Loucy (cell line): ENCODE measurements around the gene TXLNB.

Source experiments
- EZH2phosphoT487 ChIP-seq: fragments of 200-600 bp; IDR thresholded peaks from 2 replicates; pipeline ENCODE4 v1.6.1; 2018; ENCODE audit warnings: antibody characterized with exemption, mild to moderate bottlenecking, moderate library complexity, borderline replicate concordance
- TF ChIP-seq, protein P1 (sequence below): fragments of 200-600 bp; sonication (generic); conservative IDR thresholded peaks from 2 replicates; pipeline ENCODE4 v1.5.1; 2014; ENCODE audit warnings: mild to moderate bottlenecking, antibody characterized with exemption, low read length

DNA sequence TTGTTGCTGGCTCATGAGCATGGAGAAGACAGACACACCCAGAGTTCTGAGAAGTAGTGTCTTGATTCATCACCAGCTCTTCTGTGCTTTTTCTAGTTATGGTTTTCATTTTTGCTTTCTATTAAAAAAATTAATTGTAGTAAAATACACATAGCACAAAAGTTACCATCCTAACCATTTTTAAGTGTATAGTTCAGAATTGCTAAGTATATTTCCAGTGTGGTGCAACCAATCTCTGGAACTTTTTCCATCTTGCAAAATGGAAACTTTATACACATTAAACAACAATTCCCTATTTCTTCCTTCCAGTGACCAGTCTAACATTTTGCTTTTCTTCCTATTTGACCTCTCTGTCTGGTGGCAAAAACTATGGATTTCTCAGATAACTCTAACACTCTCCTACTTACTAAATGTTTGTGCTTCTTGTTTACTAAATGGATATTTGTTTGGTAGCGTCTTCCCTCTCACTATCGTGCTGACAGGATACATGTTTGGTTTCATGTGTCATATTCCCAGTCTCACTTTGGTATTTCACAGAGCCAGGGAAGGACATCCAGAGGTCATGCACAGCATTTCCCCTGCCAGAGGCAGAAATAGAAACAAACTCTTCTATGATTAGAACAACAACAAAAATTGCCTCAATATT lies 40.6 kb downstream of the TXLNB start:
- TF ChIP-seq, protein P1, sequence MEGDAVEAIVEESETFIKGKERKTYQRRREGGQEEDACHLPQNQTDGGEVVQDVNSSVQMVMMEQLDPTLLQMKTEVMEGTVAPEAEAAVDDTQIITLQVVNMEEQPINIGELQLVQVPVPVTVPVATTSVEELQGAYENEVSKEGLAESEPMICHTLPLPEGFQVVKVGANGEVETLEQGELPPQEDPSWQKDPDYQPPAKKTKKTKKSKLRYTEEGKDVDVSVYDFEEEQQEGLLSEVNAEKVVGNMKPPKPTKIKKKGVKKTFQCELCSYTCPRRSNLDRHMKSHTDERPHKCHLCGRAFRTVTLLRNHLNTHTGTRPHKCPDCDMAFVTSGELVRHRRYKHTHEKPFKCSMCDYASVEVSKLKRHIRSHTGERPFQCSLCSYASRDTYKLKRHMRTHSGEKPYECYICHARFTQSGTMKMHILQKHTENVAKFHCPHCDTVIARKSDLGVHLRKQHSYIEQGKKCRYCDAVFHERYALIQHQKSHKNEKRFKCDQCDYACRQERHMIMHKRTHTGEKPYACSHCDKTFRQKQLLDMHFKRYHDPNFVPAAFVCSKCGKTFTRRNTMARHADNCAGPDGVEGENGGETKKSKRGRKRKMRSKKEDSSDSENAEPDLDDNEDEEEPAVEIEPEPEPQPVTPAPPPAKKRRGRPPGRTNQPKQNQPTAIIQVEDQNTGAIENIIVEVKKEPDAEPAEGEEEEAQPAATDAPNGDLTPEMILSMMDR, result no peak
- no peak for TF ChIP-seq EZH2phosphoT487
